HepG2 (cell line): ENCODE results near the gene C6orf136. TPM values are rescaled to one million over a fixed set of nuclear protein-coding genes. Genes with fewer than 3 reads are reported as not detected.

Source experiments
- ARID2 ChIP-seq: sonication (generic); formaldehyde crosslinking; IDR thresholded peaks from 2 replicates; pipeline ENCODE4 v1.8.1; 2022; ENCODE audit warnings: mild to moderate bottlenecking, missing genetic modification reagents, borderline replicate concordance
- DMAP1 ChIP-seq: IDR thresholded peaks from 2 replicates; pipeline ENCODE4 v1.6.1; 2016
- NFKB2 ChIP-seq: sonication (generic); formaldehyde crosslinking; IDR thresholded peaks from 2 replicates; pipeline ENCODE4 v1.4.0; 2020; ENCODE audit warnings: missing genetic modification reagents, borderline replicate concordance
- NR2F6 ChIP-seq, 2 experiments: IDR thresholded peaks; 2 replicates each; pipeline ENCODE4 v1.6.1; 2016; ENCODE audit warnings: antibody characterized with exemption in 1 of 2, mild to moderate bottlenecking in 1 of 2
- ZNF101 ChIP-seq: sonication (generic); formaldehyde crosslinking; IDR thresholded peaks from 2 replicates; pipeline ENCODE4 v1.4.0; 2020; ENCODE audit warnings: mild to moderate bottlenecking, low read depth, missing genetic modification reagents, borderline replicate concordance
- ZNF441 ChIP-seq: sonication (generic); formaldehyde crosslinking; IDR thresholded peaks from 2 replicates; pipeline ENCODE4 v1.7.0; 2021; ENCODE audit warnings: missing genetic modification reagents, borderline replicate concordance
- ZNF451 ChIP-seq: sonication (generic); formaldehyde crosslinking; IDR thresholded peaks from 2 replicates; pipeline ENCODE4 v1.5.0; 2020; ENCODE audit warnings: mild to moderate bottlenecking, missing genetic modification reagents
- ZNF780A ChIP-seq: sonication (generic); formaldehyde crosslinking; IDR thresholded peaks from 2 replicates; pipeline ENCODE4 v1.8.0; 2022; ENCODE audit warnings: mild to moderate bottlenecking, missing genetic modification reagents, moderate library complexity
- polyA plus RNA-seq, 8 experiments: library from polyadenylated mRNA; depleted of rRNA in 3 of 8; stranded (reverse) in 7 of 8; unstranded in 1 of 8; fragments of >200 nt; fragmentation: Illumina TruSeq in 4 of 8; extraction: Trizol in 4 of 8; gene quantifications; 2 replicates each; pipeline versions ENCODE4 v1.2.1 to v1.2.3, GENCODE V29; 2011 to 2016; ENCODE audit warnings: low read depth in 4 of 8, missing spikeins in 1 of 8, mixed read lengths in 1 of 8; ENCODE audit not compliant: insufficient read depth in 1 of 8
- total RNA-seq, 5 experiments: library from RNA; depleted of rRNA; stranded (reverse); fragments of >200 nt; fragmentation: Illumina TruSeq; extraction: Trizol; gene quantifications; 2 replicates each; pipeline ENCODE4 v1.2.3, GENCODE V29; 2016; ENCODE audit warnings: low read depth in 1 of 5
- TF ChIP-seq, protein P1 (sequence below), 2 experiments: fragments of 450-650 bp in 1 of 2; sonication (generic) in 1 of 2; formaldehyde crosslinking in 1 of 2; IDR thresholded peaks; 2 replicates each; pipeline versions ENCODE4 v1.6.1 to v1.8.0; 2016 to 2022; ENCODE audit warnings: antibody characterized with exemption in 1 of 2, mild to moderate bottlenecking in 1 of 2, missing genetic modification reagents in 1 of 2
- TF ChIP-seq, protein P2 (sequence below): IDR thresholded peaks from 2 replicates; pipeline ENCODE4 v1.6.1; 2016; ENCODE audit warnings: missing biosample characterization, missing genetic modification reagents, low read depth
- TF ChIP-seq, protein P3 (sequence below): sonication (generic); formaldehyde crosslinking; IDR thresholded peaks from 2 replicates; pipeline ENCODE4 v1.4.0; 2020; ENCODE audit warnings: low read depth, mild to moderate bottlenecking, missing genetic modification reagents
- TF ChIP-seq, protein P4 (sequence below): sonication (generic); formaldehyde crosslinking; IDR thresholded peaks from 2 replicates; pipeline ENCODE4 v1.5.0; 2020; ENCODE audit warnings: mild to moderate bottlenecking, low read depth, missing genetic modification reagents, borderline replicate concordance
- TF ChIP-seq, protein P5 (sequence below): sonication (generic); formaldehyde crosslinking; conservative IDR thresholded peaks from 2 replicates; pipeline ENCODE4 v1.4.0; 2020; ENCODE audit warnings: missing genetic modification reagents

The C6orf136 gene
- total and polyA plus RNA-seq, 2 of the 13 experiments (the other 11 are each of a cell fraction or from before 2014, with no cell fraction given): 12.0 to 26.2 TPM

DNA sequence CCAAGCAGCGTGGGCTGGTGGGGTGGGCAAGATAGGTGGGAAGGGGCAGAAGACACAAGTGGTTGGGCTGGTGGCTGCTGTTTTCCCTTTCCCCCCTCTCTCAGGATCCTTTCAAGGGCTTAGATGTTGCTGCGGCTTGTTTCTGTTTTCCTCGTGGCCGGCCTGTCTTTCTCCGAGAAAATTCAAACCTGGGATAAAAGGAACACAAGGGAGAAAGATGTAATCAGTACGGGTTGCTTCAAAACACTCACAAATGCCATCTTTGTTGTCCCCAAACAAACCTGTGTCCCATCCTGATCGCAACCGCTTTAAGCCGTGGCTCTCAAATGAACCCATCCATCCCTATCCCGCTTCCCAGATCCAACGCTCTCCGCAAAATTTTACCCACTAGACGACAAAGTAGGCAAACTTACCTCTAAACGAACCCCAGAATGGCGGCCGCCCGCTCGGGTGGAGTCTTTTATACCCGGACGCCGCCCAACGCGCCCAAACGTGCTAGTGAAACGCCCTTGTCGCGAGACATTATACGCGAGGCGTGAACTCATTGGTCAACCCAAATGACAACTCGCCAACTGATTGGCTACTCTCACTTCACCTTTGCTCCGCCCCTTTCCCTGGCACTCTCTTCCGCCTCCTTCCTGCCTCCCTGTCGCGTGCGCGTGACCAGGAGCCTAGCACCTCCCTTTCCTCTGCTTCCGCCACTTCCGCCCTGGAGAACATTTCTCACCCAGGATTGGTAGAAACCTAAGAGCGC, 29.9 kb upstream of the C6orf136 start, which contains the start of gene PPP1R10 (continued):
- TF ChIP-seq, protein P1, sequence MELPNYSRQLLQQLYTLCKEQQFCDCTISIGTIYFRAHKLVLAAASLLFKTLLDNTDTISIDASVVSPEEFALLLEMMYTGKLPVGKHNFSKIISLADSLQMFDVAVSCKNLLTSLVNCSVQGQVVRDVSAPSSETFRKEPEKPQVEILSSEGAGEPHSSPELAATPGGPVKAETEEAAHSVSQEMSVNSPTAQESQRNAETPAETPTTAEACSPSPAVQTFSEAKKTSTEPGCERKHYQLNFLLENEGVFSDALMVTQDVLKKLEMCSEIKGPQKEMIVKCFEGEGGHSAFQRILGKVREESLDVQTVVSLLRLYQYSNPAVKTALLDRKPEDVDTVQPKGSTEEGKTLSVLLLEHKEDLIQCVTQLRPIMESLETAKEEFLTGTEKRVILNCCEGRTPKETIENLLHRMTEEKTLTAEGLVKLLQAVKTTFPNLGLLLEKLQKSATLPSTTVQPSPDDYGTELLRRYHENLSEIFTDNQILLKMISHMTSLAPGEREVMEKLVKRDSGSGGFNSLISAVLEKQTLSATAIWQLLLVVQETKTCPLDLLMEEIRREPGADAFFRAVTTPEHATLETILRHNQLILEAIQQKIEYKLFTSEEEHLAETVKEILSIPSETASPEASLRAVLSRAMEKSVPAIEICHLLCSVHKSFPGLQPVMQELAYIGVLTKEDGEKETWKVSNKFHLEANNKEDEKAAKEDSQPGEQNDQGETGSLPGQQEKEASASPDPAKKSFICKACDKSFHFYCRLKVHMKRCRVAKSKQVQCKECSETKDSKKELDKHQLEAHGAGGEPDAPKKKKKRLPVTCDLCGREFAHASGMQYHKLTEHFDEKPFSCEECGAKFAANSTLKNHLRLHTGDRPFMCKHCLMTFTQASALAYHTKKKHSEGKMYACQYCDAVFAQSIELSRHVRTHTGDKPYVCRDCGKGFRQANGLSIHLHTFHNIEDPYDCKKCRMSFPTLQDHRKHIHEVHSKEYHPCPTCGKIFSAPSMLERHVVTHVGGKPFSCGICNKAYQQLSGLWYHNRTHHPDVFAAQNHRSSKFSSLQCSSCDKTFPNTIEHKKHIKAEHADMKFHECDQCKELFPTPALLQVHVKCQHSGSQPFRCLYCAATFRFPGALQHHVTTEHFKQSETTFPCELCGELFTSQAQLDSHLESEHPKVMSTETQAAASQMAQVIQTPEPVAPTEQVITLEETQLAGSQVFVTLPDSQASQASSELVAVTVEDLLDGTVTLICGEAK (IDR thresholded peaks at IDR 0.05): peak; percentile 62
- TF ChIP-seq, protein P1 (CRISPR knock-in tag; IDR thresholded peaks at IDR 0.05): peak; percentile 51; the same call in 1 of the 2 replicates
- TF ChIP-seq, protein P2, sequence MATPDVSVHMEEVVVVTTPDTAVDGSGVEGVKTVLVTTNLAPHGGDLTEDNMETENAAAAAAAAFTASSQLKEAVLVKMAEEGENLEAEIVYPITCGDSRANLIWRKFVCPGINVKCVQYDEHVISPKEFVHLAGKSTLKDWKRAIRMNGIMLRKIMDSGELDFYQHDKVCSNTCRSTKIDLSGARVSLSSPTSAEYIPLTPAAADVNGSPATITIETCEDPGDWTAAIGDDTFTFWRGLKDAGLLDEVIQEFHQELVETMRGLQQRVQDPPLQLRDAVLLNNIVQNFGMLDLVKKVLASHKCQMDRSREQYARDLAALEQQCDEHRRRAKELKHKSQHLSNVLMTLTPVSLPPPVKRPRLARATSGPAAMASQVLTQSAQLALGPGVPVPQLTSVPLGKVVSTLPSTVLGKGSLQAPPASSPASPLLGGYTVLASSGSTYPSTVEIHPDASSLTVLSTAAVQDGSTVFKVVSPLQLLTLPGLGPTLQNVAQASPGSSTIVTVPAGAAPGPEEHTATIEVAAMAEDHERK: peak; percentile 82; the same call in 1 of the 2 replicates
- no peak for TF ChIP-seq ZNF101 (CRISPR knock-in tag)
- peak; percentile 64 for TF ChIP-seq NFKB2 (CRISPR knock-in tag)
- peak; percentile 71; the same call in 1 of the 2 replicates for TF ChIP-seq ZNF451 (CRISPR knock-in tag)
- peak; percentile 21; the same call in 1 of the 2 replicates for TF ChIP-seq ARID2
- TF ChIP-seq DMAP1 (CRISPR knock-in tag): no peak
- peak; percentile 54; the same call in 1 of the 2 replicates for TF ChIP-seq ZNF441 (CRISPR knock-in tag)
- TF ChIP-seq NR2F6 (IDR thresholded peaks at IDR 0.05): no peak
- peak; percentile 23; the same call in 1 of the 2 replicates for TF ChIP-seq NR2F6 (CRISPR knock-in tag; IDR thresholded peaks at IDR 0.05)
- TF ChIP-seq, protein P3, sequence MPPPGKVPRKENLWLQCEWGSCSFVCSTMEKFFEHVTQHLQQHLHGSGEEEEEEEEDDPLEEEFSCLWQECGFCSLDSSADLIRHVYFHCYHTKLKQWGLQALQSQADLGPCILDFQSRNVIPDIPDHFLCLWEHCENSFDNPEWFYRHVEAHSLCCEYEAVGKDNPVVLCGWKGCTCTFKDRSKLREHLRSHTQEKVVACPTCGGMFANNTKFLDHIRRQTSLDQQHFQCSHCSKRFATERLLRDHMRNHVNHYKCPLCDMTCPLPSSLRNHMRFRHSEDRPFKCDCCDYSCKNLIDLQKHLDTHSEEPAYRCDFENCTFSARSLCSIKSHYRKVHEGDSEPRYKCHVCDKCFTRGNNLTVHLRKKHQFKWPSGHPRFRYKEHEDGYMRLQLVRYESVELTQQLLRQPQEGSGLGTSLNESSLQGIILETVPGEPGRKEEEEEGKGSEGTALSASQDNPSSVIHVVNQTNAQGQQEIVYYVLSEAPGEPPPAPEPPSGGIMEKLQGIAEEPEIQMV (CRISPR knock-in tag): peak; percentile 71; the same call in 1 of the 2 replicates
- TF ChIP-seq, protein P4, sequence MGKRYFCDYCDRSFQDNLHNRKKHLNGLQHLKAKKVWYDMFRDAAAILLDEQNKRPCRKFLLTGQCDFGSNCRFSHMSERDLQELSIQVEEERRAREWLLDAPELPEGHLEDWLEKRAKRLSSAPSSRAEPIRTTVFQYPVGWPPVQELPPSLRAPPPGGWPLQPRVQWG (CRISPR knock-in tag): no peak
- no peak for TF ChIP-seq ZNF780A (CRISPR knock-in tag)
- TF ChIP-seq, protein P5, sequence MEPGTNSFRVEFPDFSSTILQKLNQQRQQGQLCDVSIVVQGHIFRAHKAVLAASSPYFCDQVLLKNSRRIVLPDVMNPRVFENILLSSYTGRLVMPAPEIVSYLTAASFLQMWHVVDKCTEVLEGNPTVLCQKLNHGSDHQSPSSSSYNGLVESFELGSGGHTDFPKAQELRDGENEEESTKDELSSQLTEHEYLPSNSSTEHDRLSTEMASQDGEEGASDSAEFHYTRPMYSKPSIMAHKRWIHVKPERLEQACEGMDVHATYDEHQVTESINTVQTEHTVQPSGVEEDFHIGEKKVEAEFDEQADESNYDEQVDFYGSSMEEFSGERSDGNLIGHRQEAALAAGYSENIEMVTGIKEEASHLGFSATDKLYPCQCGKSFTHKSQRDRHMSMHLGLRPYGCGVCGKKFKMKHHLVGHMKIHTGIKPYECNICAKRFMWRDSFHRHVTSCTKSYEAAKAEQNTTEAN (CRISPR knock-in tag): 0 out of 2 replicates have a peak, but pooled peaks have one; percentile 28
